WTC11 (cell line): ENCODE results near the gene FBXO36. TPM values are rescaled to one million over a fixed set of nuclear protein-coding genes. Genes with fewer than 3 reads are reported as not detected.

Source experiments
- ATAC-seq: fragments of 200-7000 bp; cut with Tn5 transposase; 2 replicates; pipeline ENCODE4 v1.10.0; 2021; ENCODE audit warnings: mild to moderate bottlenecking, moderate library complexity
- CTCF ChIA-PET: fragments of 300-600 bp; sonication (Branson Sonifier 250); formaldehyde crosslinking; loops from one replicate; lab custom pipeline; 2021; ENCODE audit warnings: antibody characterized with exemption; lab: Charles Lee
- POLR2A ChIA-PET: fragments of 350-600 bp; sonication (Branson Sonifier 250); formaldehyde crosslinking; loops from one replicate; lab custom pipeline; 2021; ENCODE audit warnings: antibody characterized with exemption; lab: Charles Lee
- DNase-seq: peaks from one replicate; pipeline ENCODE4 v3.0.0; 2021; ENCODE audit warnings: low spot score
- H3K27ac Mint-ChIP-seq: 2 replicates; pipeline ENCODE4 v1.8.0; 2021; ENCODE audit warnings: mixed read lengths
- H3K27me3 Mint-ChIP-seq: 2 replicates; pipeline ENCODE4 v1.8.0; 2021; ENCODE audit warnings: low read depth, mild to moderate bottlenecking, moderate library complexity, mixed read lengths
- H3K36me3 Mint-ChIP-seq: 2 replicates; pipeline ENCODE4 v1.8.0; 2021; ENCODE audit warnings: mixed read lengths
- H3K4me1 Mint-ChIP-seq: 2 replicates; pipeline ENCODE4 v1.8.0; 2022; ENCODE audit warnings: mixed read lengths
- H3K4me3 Mint-ChIP-seq: 2 replicates; pipeline ENCODE4 v1.8.0; 2021; ENCODE audit warnings: mild to moderate bottlenecking, moderate library complexity, mixed read lengths
- H3K9me3 Mint-ChIP-seq: 2 replicates; pipeline ENCODE4 v1.8.0; 2021; ENCODE audit warnings: mixed read lengths
- ATF1 ChIP-seq: sonication (generic); formaldehyde crosslinking; IDR thresholded peaks from 2 replicates; pipeline ENCODE4 v1.8.1; 2023; ENCODE audit warnings: mild to moderate bottlenecking, moderate library complexity, missing genetic modification reagents
- ESRRA ChIP-seq: sonication (generic); formaldehyde crosslinking; IDR thresholded peaks from 2 replicates; pipeline ENCODE4 v1.8.1; 2022; ENCODE audit warnings: mild to moderate bottlenecking, missing genetic modification reagents, borderline replicate concordance
- FOXJ3 ChIP-seq: sonication (generic); formaldehyde crosslinking; IDR thresholded peaks from 2 replicates; pipeline ENCODE4 v1.9.0; 2021; ENCODE audit warnings: missing genetic modification reagents, mild to moderate bottlenecking, borderline replicate concordance
- JAZF1 ChIP-seq: fragments of 250-450 bp; sonication (Bioruptor Pico); IDR thresholded peaks from 2 replicates; pipeline ENCODE4 v1.9.0; 2021; ENCODE audit warnings: moderate library complexity, mild to moderate bottlenecking, inconsistent platforms
- KAT7 ChIP-seq: sonication (generic); formaldehyde crosslinking; IDR thresholded peaks from 2 replicates; pipeline ENCODE4 v1.8.1; 2023; ENCODE audit warnings: missing genetic modification reagents, mild to moderate bottlenecking, borderline replicate concordance
- NR3C1 ChIP-seq: sonication (generic); formaldehyde crosslinking; conservative IDR thresholded peaks from 2 replicates; pipeline ENCODE4 v1.8.1; 2023; ENCODE audit warnings: low read depth, mild to moderate bottlenecking, missing genetic modification reagents
- PRRX2 ChIP-seq: fragments of 250-450 bp; sonication (Bioruptor Pico); IDR thresholded peaks from 2 replicates; pipeline ENCODE4 v1.8.0; 2021; ENCODE audit warnings: mild to moderate bottlenecking
- SMAD3 ChIP-seq: sonication (generic); formaldehyde crosslinking; IDR thresholded peaks from 2 replicates; pipeline ENCODE4 v1.8.0; 2022; ENCODE audit warnings: missing genetic modification reagents, mild to moderate bottlenecking, borderline replicate concordance
- ZMAT4 ChIP-seq: fragments of 250-450 bp; sonication (Bioruptor Pico); IDR thresholded peaks from 2 replicates; pipeline ENCODE4 v1.9.0; 2021; ENCODE audit warnings: mild to moderate bottlenecking
- ZNF121 ChIP-seq: sonication (generic); formaldehyde crosslinking; IDR thresholded peaks from 2 replicates; pipeline ENCODE4 v1.8.0; 2023; ENCODE audit warnings: missing genetic modification reagents
- ZSCAN18 ChIP-seq: fragments of 250-450 bp; sonication (Bioruptor Pico); IDR thresholded peaks from 2 replicates; pipeline ENCODE4 v2.1.2; 2022; ENCODE audit warnings: mild to moderate bottlenecking, moderate library complexity
- total RNA-seq: library from RNA; stranded (reverse); gene quantifications from 3 replicates; pipeline ENCODE4 v1.2.3, GENCODE V29; 2021
- TF ChIP-seq, protein P1 (sequence below): sonication (generic); formaldehyde crosslinking; IDR thresholded peaks from 2 replicates; pipeline ENCODE4 v1.8.0; 2022; ENCODE audit warnings: mild to moderate bottlenecking, missing genetic modification reagents
- TF ChIP-seq, protein P2 (sequence below): sonication (generic); formaldehyde crosslinking; IDR thresholded peaks from 2 replicates; pipeline ENCODE4 v1.8.1; 2023; ENCODE audit warnings: mild to moderate bottlenecking, missing genetic modification reagents
- TF ChIP-seq, protein P3 (sequence below): sonication (generic); formaldehyde crosslinking; IDR thresholded peaks from 2 replicates; pipeline ENCODE4 v1.8.0; 2023; ENCODE audit warnings: missing genetic modification reagents, mild to moderate bottlenecking, borderline replicate concordance
- TF ChIP-seq, protein P4 (sequence below): fragments of 250-450 bp; sonication (Bioruptor Pico); IDR thresholded peaks from 2 replicates; pipeline ENCODE4 v1.9.0; 2021; ENCODE audit warnings: mild to moderate bottlenecking, borderline replicate concordance
- TF ChIP-seq, protein P5 (sequence below): sonication (generic); formaldehyde crosslinking; IDR thresholded peaks from 2 replicates; pipeline ENCODE4 v1.8.1; 2023; ENCODE audit warnings: mild to moderate bottlenecking, missing genetic modification reagents, moderate library complexity
- TF ChIP-seq, protein P6 (sequence below): sonication (generic); formaldehyde crosslinking; IDR thresholded peaks from 2 replicates; pipeline ENCODE4 v1.8.0; 2023; ENCODE audit warnings: mild to moderate bottlenecking, missing genetic modification reagents

The FBXO36 gene
- total RNA-seq, 1 experiment from 2014 or later: 5.3 TPM

DNA sequence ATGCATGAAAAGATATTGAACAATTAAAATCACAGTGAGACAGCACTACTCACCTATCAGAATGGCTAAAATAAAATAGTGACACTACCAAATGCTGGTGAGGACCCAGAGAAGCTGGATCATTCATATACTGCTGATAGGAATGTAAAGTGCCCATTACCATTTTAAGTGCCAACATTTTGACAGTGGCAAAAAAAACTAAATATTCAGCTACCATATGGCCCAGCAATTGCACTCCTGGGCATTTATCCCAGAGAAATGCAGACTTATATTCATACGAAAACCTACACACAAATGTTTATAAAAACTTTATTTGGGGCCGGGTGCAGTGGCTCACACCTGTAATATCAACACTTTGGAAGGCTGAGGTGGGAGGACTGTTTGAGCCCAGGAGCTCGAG lies 47.6 kb downstream of the FBXO36 start (continued):
- TF ChIP-seq, protein P1, sequence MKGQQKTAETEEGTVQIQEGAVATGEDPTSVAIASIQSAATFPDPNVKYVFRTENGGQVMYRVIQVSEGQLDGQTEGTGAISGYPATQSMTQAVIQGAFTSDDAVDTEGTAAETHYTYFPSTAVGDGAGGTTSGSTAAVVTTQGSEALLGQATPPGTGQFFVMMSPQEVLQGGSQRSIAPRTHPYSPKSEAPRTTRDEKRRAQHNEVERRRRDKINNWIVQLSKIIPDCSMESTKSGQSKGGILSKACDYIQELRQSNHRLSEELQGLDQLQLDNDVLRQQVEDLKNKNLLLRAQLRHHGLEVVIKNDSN: no peak
- TF ChIP-seq ESRRA (CRISPR knock-in tag) (no peak), NR3C1 (CRISPR knock-in tag) (no peak)
- TF ChIP-seq, protein P2, sequence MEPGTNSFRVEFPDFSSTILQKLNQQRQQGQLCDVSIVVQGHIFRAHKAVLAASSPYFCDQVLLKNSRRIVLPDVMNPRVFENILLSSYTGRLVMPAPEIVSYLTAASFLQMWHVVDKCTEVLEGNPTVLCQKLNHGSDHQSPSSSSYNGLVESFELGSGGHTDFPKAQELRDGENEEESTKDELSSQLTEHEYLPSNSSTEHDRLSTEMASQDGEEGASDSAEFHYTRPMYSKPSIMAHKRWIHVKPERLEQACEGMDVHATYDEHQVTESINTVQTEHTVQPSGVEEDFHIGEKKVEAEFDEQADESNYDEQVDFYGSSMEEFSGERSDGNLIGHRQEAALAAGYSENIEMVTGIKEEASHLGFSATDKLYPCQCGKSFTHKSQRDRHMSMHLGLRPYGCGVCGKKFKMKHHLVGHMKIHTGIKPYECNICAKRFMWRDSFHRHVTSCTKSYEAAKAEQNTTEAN (CRISPR knock-in tag): no peak

- ChIA-PET POLR2A (no interaction called here), CTCF (no interaction called here)
- Mint-ChIP-seq H3K27me3 (no peaks in the 10 kb centered on the region), H3K27ac (no peak overlapping the region), H3K9me3 (peaks cover 3% of the 10 kb centered on the region; the same call in 1 of the 2 replicates), H3K36me3 (peaks cover 5% of the 10 kb centered on the region), H3K4me3 (no peak overlapping the region), H3K4me1 (no peaks in the 10 kb centered on the region)
- DNase-seq (no peak), ATAC-seq (no peak)
- TF ChIP-seq, protein P3, sequence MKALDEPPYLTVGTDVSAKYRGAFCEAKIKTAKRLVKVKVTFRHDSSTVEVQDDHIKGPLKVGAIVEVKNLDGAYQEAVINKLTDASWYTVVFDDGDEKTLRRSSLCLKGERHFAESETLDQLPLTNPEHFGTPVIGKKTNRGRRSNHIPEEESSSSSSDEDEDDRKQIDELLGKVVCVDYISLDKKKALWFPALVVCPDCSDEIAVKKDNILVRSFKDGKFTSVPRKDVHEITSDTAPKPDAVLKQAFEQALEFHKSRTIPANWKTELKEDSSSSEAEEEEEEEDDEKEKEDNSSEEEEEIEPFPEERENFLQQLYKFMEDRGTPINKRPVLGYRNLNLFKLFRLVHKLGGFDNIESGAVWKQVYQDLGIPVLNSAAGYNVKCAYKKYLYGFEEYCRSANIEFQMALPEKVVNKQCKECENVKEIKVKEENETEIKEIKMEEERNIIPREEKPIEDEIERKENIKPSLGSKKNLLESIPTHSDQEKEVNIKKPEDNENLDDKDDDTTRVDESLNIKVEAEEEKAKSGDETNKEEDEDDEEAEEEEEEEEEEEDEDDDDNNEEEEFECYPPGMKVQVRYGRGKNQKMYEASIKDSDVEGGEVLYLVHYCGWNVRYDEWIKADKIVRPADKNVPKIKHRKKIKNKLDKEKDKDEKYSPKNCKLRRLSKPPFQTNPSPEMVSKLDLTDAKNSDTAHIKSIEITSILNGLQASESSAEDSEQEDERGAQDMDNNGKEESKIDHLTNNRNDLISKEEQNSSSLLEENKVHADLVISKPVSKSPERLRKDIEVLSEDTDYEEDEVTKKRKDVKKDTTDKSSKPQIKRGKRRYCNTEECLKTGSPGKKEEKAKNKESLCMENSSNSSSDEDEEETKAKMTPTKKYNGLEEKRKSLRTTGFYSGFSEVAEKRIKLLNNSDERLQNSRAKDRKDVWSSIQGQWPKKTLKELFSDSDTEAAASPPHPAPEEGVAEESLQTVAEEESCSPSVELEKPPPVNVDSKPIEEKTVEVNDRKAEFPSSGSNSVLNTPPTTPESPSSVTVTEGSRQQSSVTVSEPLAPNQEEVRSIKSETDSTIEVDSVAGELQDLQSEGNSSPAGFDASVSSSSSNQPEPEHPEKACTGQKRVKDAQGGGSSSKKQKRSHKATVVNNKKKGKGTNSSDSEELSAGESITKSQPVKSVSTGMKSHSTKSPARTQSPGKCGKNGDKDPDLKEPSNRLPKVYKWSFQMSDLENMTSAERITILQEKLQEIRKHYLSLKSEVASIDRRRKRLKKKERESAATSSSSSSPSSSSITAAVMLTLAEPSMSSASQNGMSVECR: no peak
- TF ChIP-seq ZSCAN18 (CRISPR knock-in tag): no peak
- no peak for TF ChIP-seq ZNF121
- TF ChIP-seq, protein P4, sequence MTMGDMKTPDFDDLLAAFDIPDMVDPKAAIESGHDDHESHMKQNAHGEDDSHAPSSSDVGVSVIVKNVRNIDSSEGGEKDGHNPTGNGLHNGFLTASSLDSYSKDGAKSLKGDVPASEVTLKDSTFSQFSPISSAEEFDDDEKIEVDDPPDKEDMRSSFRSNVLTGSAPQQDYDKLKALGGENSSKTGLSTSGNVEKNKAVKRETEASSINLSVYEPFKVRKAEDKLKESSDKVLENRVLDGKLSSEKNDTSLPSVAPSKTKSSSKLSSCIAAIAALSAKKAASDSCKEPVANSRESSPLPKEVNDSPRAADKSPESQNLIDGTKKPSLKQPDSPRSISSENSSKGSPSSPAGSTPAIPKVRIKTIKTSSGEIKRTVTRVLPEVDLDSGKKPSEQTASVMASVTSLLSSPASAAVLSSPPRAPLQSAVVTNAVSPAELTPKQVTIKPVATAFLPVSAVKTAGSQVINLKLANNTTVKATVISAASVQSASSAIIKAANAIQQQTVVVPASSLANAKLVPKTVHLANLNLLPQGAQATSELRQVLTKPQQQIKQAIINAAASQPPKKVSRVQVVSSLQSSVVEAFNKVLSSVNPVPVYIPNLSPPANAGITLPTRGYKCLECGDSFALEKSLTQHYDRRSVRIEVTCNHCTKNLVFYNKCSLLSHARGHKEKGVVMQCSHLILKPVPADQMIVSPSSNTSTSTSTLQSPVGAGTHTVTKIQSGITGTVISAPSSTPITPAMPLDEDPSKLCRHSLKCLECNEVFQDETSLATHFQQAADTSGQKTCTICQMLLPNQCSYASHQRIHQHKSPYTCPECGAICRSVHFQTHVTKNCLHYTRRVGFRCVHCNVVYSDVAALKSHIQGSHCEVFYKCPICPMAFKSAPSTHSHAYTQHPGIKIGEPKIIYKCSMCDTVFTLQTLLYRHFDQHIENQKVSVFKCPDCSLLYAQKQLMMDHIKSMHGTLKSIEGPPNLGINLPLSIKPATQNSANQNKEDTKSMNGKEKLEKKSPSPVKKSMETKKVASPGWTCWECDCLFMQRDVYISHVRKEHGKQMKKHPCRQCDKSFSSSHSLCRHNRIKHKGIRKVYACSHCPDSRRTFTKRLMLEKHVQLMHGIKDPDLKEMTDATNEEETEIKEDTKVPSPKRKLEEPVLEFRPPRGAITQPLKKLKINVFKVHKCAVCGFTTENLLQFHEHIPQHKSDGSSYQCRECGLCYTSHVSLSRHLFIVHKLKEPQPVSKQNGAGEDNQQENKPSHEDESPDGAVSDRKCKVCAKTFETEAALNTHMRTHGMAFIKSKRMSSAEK (CRISPR knock-in tag): no peak
- TF ChIP-seq, protein P5, sequence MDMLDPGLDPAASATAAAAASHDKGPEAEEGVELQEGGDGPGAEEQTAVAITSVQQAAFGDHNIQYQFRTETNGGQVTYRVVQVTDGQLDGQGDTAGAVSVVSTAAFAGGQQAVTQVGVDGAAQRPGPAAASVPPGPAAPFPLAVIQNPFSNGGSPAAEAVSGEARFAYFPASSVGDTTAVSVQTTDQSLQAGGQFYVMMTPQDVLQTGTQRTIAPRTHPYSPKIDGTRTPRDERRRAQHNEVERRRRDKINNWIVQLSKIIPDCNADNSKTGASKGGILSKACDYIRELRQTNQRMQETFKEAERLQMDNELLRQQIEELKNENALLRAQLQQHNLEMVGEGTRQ (CRISPR knock-in tag): no peak
- no peak for TF ChIP-seq SMAD3 (CRISPR knock-in tag)
- no peak for TF ChIP-seq ATF1 (CRISPR knock-in tag)
- no peak for TF ChIP-seq ZMAT4 (CRISPR knock-in tag)
- no peak for TF ChIP-seq KAT7 (CRISPR knock-in tag)
- no peak for TF ChIP-seq JAZF1
- no peak for TF ChIP-seq FOXJ3
- TF ChIP-seq, protein P6, sequence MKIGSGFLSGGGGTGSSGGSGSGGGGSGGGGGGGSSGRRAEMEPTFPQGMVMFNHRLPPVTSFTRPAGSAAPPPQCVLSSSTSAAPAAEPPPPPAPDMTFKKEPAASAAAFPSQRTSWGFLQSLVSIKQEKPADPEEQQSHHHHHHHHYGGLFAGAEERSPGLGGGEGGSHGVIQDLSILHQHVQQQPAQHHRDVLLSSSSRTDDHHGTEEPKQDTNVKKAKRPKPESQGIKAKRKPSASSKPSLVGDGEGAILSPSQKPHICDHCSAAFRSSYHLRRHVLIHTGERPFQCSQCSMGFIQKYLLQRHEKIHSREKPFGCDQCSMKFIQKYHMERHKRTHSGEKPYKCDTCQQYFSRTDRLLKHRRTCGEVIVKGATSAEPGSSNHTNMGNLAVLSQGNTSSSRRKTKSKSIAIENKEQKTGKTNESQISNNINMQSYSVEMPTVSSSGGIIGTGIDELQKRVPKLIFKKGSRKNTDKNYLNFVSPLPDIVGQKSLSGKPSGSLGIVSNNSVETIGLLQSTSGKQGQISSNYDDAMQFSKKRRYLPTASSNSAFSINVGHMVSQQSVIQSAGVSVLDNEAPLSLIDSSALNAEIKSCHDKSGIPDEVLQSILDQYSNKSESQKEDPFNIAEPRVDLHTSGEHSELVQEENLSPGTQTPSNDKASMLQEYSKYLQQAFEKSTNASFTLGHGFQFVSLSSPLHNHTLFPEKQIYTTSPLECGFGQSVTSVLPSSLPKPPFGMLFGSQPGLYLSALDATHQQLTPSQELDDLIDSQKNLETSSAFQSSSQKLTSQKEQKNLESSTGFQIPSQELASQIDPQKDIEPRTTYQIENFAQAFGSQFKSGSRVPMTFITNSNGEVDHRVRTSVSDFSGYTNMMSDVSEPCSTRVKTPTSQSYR (CRISPR knock-in tag): no peak
- no peak for TF ChIP-seq PRRX2
Measured at GRCh38 chr2:229970406-229970805, 48.1 kb downstream of the FBXO36 start.
